ENCODE results near the gene RGS6. TPM values are rescaled to one million over a fixed set of nuclear protein-coding genes. Genes with fewer than 3 reads are reported as not detected.

Gene RGS6
- total and polyA plus RNA-seq, 4 experiments from 2014 or later: 0.32 TPM; not detected in 3

GRCh38 chr14:72099566-72099965, 167.3 kb downstream of the RGS6 start:
- no peak overlapping the region for H3K27ac ChIP-seq (ENCODE audit: low read depth, low read length)
- Mint-ChIP-seq H3K27me3 (peaks cover 11 to 26% of the 10 kb centered on the region in 2 donors), H3K27ac (no peak overlapping the region), H3K36me3 (no peaks in the 10 kb centered on the region), H3K4me3 (no peak overlapping the region), H3K4me1 (peaks cover 0 to 9% (median 3%) of the 10 kb centered on the region in 4 donors), H3K9me3 (peaks cover 0 to 2% (median 0%) of the 10 kb centered on the region in 8 donors)
- DNase-seq: no peak
- no peak overlapping the region for H3K4me3 ChIP-seq (ENCODE audit: low read length in 2 of 2)
- no peaks in the 10 kb centered on the region for H3K9me3 ChIP-seq (ENCODE audit: control insufficient read depth in 1 of 2, low read length in 2 of 2)
- no peaks in the 10 kb centered on the region for H3K27me3 ChIP-seq (ENCODE audit: insufficient read depth, low read length)
- no peaks in the 10 kb centered on the region for H3K4me1 ChIP-seq (ENCODE audit: insufficient read depth, low read length)
- CTCF ChIA-PET (ENCODE audit: partially characterized antibody): no interaction called here
- intact Hi-C loops (cut with micrococcal nuclease): no loop called here
- no peaks in the 10 kb centered on the region for H3K36me3 ChIP-seq (ENCODE audit: insufficient read depth, low read length)
- POLR2A ChIA-PET (ENCODE audit: partially characterized antibody): no interaction called here

- H3K27ac ChIP-seq (ENCODE audit: low read depth, low read length): no peak overlapping the region
- H3K27me3 Mint-ChIP-seq: peaks cover 14 to 27% of the 10 kb centered on the region in 2 donors
- H3K36me3 Mint-ChIP-seq: no peaks in the 10 kb centered on the region
- DNase-seq: peak in 3 of 5 donors; percentile 6 to 10 (median 7)
- H3K9me3 ChIP-seq (ENCODE audit: control insufficient read depth in 1 of 2, low read length in 2 of 2): no peaks in the 10 kb centered on the region
- no peak overlapping the region for H3K4me3 ChIP-seq (ENCODE audit: low read length in 2 of 2)
- intact Hi-C loops (cut with micrococcal nuclease): no loop called here
- CTCF ChIA-PET (ENCODE audit: partially characterized antibody): interaction anchor here (0.7 to 1.8 kb wide), 5 partner anchors 9 to 23 kb away, joined by 3 to 5 read pairs (median 4); no protein-coding TSS in a partner anchor
- H3K4me1 ChIP-seq (ENCODE audit: insufficient read depth, low read length): no peaks in the 10 kb centered on the region
- peaks cover 0 to 4% (median 0%) of the 10 kb centered on the region in 8 donors for H3K9me3 Mint-ChIP-seq
- no peaks in the 10 kb centered on the region for H3K27me3 ChIP-seq (ENCODE audit: insufficient read depth, low read length)
- H3K36me3 ChIP-seq (ENCODE audit: insufficient read depth, low read length): no peaks in the 10 kb centered on the region
- H3K4me1 Mint-ChIP-seq: peaks cover 0 to 2% (median 0%) of the 10 kb centered on the region in 4 donors
- POLR2A ChIA-PET (ENCODE audit: partially characterized antibody): no interaction called here
- no peak overlapping the region for H3K4me3 Mint-ChIP-seq
- H3K27ac Mint-ChIP-seq: no peak overlapping the region
These were observed 171.9 kb downstream of the RGS6 start for GRCh38 chr14:72104011-72104613.

- POLR2A ChIA-PET (ENCODE audit: partially characterized antibody): no interaction called here
- Histone ChIP-seq H3K36me3 (ENCODE audit: insufficient read depth, low read length) (no peaks in the 10 kb centered on the region), H3K9me3 (ENCODE audit: control insufficient read depth in 1 of 2, low read length in 2 of 2) (no peaks in the 10 kb centered on the region), H3K4me3 (ENCODE audit: low read length in 2 of 2) (no peak overlapping the region), H3K4me1 (ENCODE audit: insufficient read depth, low read length) (no peaks in the 10 kb centered on the region), H3K27ac (ENCODE audit: low read depth, low read length) (no peak overlapping the region), H3K27me3 (ENCODE audit: insufficient read depth, low read length) (no peaks in the 10 kb centered on the region)
- peaks cover 16 to 35% of the 10 kb centered on the region in 2 donors for H3K27me3 Mint-ChIP-seq
- no peak overlapping the region for H3K4me3 Mint-ChIP-seq
- intact Hi-C loops (cut with micrococcal nuclease): no loop called here
- H3K36me3 Mint-ChIP-seq: no peaks in the 10 kb centered on the region
- no peaks in the 10 kb centered on the region for H3K4me1 Mint-ChIP-seq
- H3K27ac Mint-ChIP-seq: no peak overlapping the region
- CTCF ChIA-PET (ENCODE audit: partially characterized antibody): no interaction called here
- DNase-seq: no peak
- H3K9me3 Mint-ChIP-seq: peaks cover 0 to 4% (median 0%) of the 10 kb centered on the region in 8 donors
These were observed 179.7 kb downstream of the RGS6 start for GRCh38 chr14:72111911-72112310.

- no peaks in the 10 kb centered on the region for H3K27me3 ChIP-seq (ENCODE audit: insufficient read depth, low read length)
- H3K4me1 Mint-ChIP-seq: no peaks in the 10 kb centered on the region
- H3K27ac ChIP-seq (ENCODE audit: low read depth, low read length): no peak overlapping the region
- peaks cover 7 to 11% of the 10 kb centered on the region in 2 donors for H3K27me3 Mint-ChIP-seq
- no peaks in the 10 kb centered on the region for H3K4me1 ChIP-seq (ENCODE audit: insufficient read depth, low read length)
- no peak for DNase-seq
- H3K9me3 ChIP-seq (ENCODE audit: control insufficient read depth in 1 of 2, low read length in 2 of 2): no peaks in the 10 kb centered on the region
- no peaks in the 10 kb centered on the region for H3K36me3 Mint-ChIP-seq
- intact Hi-C loops (cut with micrococcal nuclease): no loop called here
- no peak overlapping the region for H3K4me3 ChIP-seq (ENCODE audit: low read length in 2 of 2)
- H3K4me3 Mint-ChIP-seq: no peak overlapping the region
- H3K9me3 Mint-ChIP-seq: no peaks in the 10 kb centered on the region
- no peak overlapping the region for H3K27ac Mint-ChIP-seq
- ChIA-PET CTCF (ENCODE audit: partially characterized antibody) (no interaction called here), POLR2A (ENCODE audit: partially characterized antibody) (no interaction called here)
- H3K36me3 ChIP-seq (ENCODE audit: insufficient read depth, low read length): no peaks in the 10 kb centered on the region
These were observed 186.6 kb downstream of the RGS6 start for GRCh38 chr14:72118841-72119240.

GRCh38 chr14:72120315-72120714, 188.1 kb downstream of the RGS6 start:
- H3K4me3 ChIP-seq (ENCODE audit: low read length in 2 of 2): no peak overlapping the region
- CTCF ChIA-PET (ENCODE audit: partially characterized antibody): interaction anchor here (1.4 kb wide), 1 partner anchor 16 kb away, joined by 4 read pairs; no protein-coding TSS in a partner anchor

GRCh38 chr14:72123755-72124154, 191.5 kb downstream of the RGS6 start:
- no peaks in the 10 kb centered on the region for H3K36me3 ChIP-seq (ENCODE audit: insufficient read depth, low read length)
- peaks cover 0 to 5% (median 0%) of the 10 kb centered on the region in 4 donors for H3K4me1 Mint-ChIP-seq
- ChIA-PET CTCF (ENCODE audit: partially characterized antibody) (no interaction called here), POLR2A (ENCODE audit: partially characterized antibody) (no interaction called here)
- peaks cover 0 to 6% (median 3%) of the 10 kb centered on the region in 8 donors for H3K9me3 Mint-ChIP-seq
- H3K9me3 ChIP-seq (ENCODE audit: control insufficient read depth in 1 of 2, low read length in 2 of 2): no peaks in the 10 kb centered on the region
- H3K27ac Mint-ChIP-seq: no peak overlapping the region
- H3K4me3 ChIP-seq (ENCODE audit: low read length in 2 of 2): no peak overlapping the region
- no peaks in the 10 kb centered on the region for H3K4me1 ChIP-seq (ENCODE audit: insufficient read depth, low read length)
- H3K27me3 Mint-ChIP-seq: peaks cover 3 to 7% of the 10 kb centered on the region in 2 donors
- H3K4me3 Mint-ChIP-seq: no peak overlapping the region
- no peaks in the 10 kb centered on the region for H3K36me3 Mint-ChIP-seq
- intact Hi-C loops (cut with micrococcal nuclease): no loop called here
- H3K27ac ChIP-seq (ENCODE audit: low read depth, low read length): no peak overlapping the region
- DNase-seq: no peak
- peaks cover 6% of the 10 kb centered on the region for H3K27me3 ChIP-seq (ENCODE audit: insufficient read depth, low read length)

More at GRCh38 chr14:72120315-72120714, 188.1 kb downstream of the RGS6 start:
- no peaks in the 10 kb centered on the region for H3K4me1 Mint-ChIP-seq
- POLR2A ChIA-PET (ENCODE audit: partially characterized antibody): no interaction called here
- intact Hi-C loops (cut with micrococcal nuclease): no loop called here
- no peaks in the 10 kb centered on the region for H3K9me3 ChIP-seq (ENCODE audit: control insufficient read depth in 1 of 2, low read length in 2 of 2)
- no peaks in the 10 kb centered on the region for H3K36me3 ChIP-seq (ENCODE audit: insufficient read depth, low read length)
- H3K9me3 Mint-ChIP-seq: peaks cover 0 to 2% (median 0%) of the 10 kb centered on the region in 8 donors
- H3K4me3 Mint-ChIP-seq: no peak overlapping the region
- no peaks in the 10 kb centered on the region for H3K4me1 ChIP-seq (ENCODE audit: insufficient read depth, low read length)
- no peaks in the 10 kb centered on the region for H3K36me3 Mint-ChIP-seq
- peaks cover 4 to 5% of the 10 kb centered on the region in 2 donors for H3K27me3 Mint-ChIP-seq
- no peak overlapping the region for H3K27ac Mint-ChIP-seq
- no peak overlapping the region for H3K27ac ChIP-seq (ENCODE audit: low read depth, low read length)
- DNase-seq: no peak
- H3K27me3 ChIP-seq (ENCODE audit: insufficient read depth, low read length): no peaks in the 10 kb centered on the region

GRCh38 chr14:72124171-72124570, 191.9 kb downstream of the RGS6 start:
- no peak overlapping the region for H3K27ac Mint-ChIP-seq
- CTCF ChIA-PET (ENCODE audit: partially characterized antibody): no interaction called here
- no peak for DNase-seq
- Histone ChIP-seq H3K27ac (ENCODE audit: low read depth, low read length) (no peak overlapping the region), H3K4me1 (ENCODE audit: insufficient read depth, low read length) (no peaks in the 10 kb centered on the region), H3K4me3 (ENCODE audit: low read length in 2 of 2) (no peak overlapping the region), H3K9me3 (ENCODE audit: control insufficient read depth in 1 of 2, low read length in 2 of 2) (no peaks in the 10 kb centered on the region), H3K27me3 (ENCODE audit: insufficient read depth, low read length) (peaks cover 6% of the 10 kb centered on the region), H3K36me3 (ENCODE audit: insufficient read depth, low read length) (no peaks in the 10 kb centered on the region)
- H3K4me1 Mint-ChIP-seq: peaks cover 0 to 8% (median 0%) of the 10 kb centered on the region in 4 donors
- peaks cover 3 to 5% of the 10 kb centered on the region in 2 donors for H3K27me3 Mint-ChIP-seq
- H3K36me3 Mint-ChIP-seq: no peaks in the 10 kb centered on the region
- no peak overlapping the region for H3K4me3 Mint-ChIP-seq
- H3K9me3 Mint-ChIP-seq: peaks cover 0 to 6% (median 3%) of the 10 kb centered on the region in 8 donors
- POLR2A ChIA-PET (ENCODE audit: partially characterized antibody): no interaction called here
- intact Hi-C loops (cut with micrococcal nuclease): no loop called here
